Measurements from ENCODE around the gene ZXDC.

ZXDC gene

DNA sequence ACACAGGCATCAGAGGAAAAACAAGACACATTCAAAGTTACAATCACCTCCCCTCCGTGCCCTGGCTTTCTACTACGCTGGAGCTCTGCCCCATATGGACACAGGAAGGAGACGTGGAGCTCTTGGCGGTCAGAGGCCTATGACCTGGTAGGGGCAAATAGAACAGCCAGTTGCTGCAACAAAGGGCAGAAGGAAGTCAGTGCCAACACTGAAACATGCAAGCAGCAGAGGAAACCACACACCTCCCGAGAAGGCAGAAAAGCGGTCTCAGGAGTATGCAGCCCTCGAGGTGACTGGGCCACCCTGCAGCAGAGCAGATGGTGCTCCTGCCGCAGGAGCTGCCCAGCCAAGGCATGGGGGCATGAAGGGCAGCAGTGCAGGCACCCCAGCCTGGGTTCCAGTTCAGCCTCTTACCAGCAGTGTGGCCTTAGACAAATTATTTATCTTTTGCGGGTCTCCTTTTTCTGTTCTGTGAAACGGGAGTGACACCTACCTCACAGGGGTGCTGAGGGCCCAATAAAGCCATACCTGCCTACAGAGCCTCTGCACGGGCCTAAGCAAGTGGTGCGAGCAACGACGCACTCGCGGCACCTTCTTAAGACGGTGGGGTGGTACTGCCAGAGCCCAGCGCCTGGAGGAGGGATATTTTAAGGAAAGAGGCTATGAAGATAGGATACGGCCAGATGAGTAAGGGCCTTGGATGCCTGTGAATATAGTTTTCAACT is 8.6 kb downstream of the ZXDC start:
- Histone ChIP-seq H3K27me3 (ENCODE audit: insufficient read depth, poor library complexity, severe bottlenecking) (no peaks in the 10 kb centered on the region), H3K4me3 (replicated peaks; ENCODE audit: insufficient read depth, low read length) (no peak overlapping the region), H3K27ac (replicated peaks) (peak overlapping the region; percentile 52)
- TF ChIP-seq SPI1 (IDR thresholded peaks at IDR 0.05; ENCODE audit: borderline replicate concordance, low read depth), result peak; percentile 31; the same call in 1 of the 2 replicates
- no peak for TF ChIP-seq GABPA (IDR thresholded peaks at IDR 0.05; ENCODE audit: low read depth)
- TF ChIP-seq CTCF (IDR thresholded peaks at IDR 0.05; ENCODE audit: insufficient read depth, low read length), result no peak
- peak in 1 of 2 experiments; percentile 67 for DNase-seq (ENCODE audit: low read depth in 1 of 2, low spot score in 1 of 2)

DNA sequence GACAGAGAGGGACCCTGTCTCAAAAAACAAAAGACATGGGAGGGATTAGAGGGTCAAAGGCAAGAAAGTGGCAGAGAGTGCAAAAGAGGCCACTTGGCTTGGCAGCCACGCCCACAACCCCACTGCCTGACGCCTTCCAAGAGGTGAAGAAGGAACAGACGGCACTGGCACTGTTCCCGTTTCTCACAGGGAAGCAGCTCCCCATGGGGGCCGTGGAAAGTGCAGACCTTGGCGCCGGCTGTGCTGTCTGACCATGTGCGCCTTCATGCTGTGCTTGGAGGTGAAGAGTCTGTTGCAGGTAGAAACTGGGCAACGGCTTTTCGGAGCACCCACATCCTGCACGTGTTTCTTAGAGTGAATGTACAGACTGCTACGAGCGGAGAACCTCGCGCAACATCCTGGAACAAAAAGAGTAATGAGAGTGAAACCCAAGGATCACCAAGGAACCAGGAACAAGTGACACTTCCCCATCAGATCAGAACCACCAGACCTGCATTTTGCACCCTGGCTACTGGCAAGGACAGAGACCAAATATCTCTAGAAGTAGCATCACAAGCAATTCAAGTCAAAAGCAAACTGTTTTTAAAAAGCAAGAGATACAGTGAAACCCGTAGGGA is 9.7 kb downstream of the ZXDC start:
- TF ChIP-seq REST (IDR thresholded peaks at IDR 0.05; ENCODE audit: insufficient replicate concordance, low read depth) (no peak), SPI1 (IDR thresholded peaks at IDR 0.05; ENCODE audit: borderline replicate concordance, low read depth) (peak; percentile 59; the same call in 1 of the 2 replicates), CTCF (IDR thresholded peaks at IDR 0.05; ENCODE audit: insufficient read depth, low read length) (no peak), GABPA (IDR thresholded peaks at IDR 0.05; ENCODE audit: low read depth) (no peak), POLR2AphosphoS5 (IDR thresholded peaks at IDR 0.05; ENCODE audit: low read depth) (no peak)

DNA sequence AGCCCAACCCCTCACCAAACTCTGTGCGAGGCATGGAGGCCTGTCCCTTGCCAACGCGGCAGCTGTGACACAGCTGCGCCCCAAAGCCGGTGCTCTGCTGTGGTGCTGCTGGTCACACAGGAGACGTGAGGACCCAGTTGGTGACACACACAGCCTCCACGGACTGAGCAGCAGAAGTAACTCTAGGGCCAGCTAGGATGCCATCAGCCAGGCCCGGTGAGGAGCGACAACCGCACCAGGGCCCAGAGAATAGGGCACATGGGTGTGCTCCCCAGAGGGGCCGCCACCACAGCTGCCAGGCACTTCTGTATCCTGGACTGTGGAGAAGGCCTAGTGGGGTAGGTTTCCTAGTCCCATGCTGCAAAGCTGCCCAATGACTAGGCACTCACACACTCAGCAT is 10.7 kb downstream of the ZXDC start:
- Histone ChIP-seq H3K27ac (replicated peaks) (peak overlapping the region; percentile 52), H3K27me3 (ENCODE audit: insufficient read depth, poor library complexity, severe bottlenecking) (no peaks in the 10 kb centered on the region), H3K4me3 (replicated peaks; ENCODE audit: insufficient read depth, low read length) (no peak overlapping the region)
- no peak for DNase-seq (ENCODE audit: low read depth in 1 of 2, low spot score in 1 of 2)
- TF ChIP-seq GABPA (IDR thresholded peaks at IDR 0.05; ENCODE audit: low read depth), result no peak

More for the DNA sequence above, 9.7 kb downstream of the ZXDC start:
- no peak overlapping the region for H3K4me3 ChIP-seq (replicated peaks; ENCODE audit: insufficient read depth, low read length)
- H3K27ac ChIP-seq (replicated peaks), result peak overlapping the region; percentile 52
- no peaks in the 10 kb centered on the region for H3K27me3 ChIP-seq (ENCODE audit: insufficient read depth, poor library complexity, severe bottlenecking)
- DNase-seq (ENCODE audit: low read depth in 1 of 2, low spot score in 1 of 2), result peak; percentile 74 to 80

DNA sequence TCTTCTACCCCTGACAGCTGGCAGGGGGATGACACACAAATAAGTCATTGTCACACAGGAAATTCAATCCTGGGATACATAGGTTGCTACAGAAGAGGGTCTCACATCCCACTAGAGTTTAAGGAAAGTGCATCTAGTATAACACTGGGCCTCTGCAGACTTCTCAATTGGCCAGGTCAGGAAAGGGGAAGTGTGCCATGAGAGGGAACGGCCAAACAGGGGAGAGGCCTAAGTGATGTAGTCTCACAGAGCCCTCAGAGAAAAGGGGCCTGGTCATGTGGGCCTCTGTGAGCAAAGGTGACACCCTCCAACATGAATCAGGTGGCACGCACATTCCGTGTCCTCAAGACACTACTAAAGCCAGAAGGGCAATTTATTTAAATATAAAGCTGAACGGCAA is 11.2 kb downstream of the ZXDC start:
- Histone ChIP-seq H3K27me3 (ENCODE audit: insufficient read depth, poor library complexity, severe bottlenecking) (no peaks in the 10 kb centered on the region), H3K4me3 (replicated peaks; ENCODE audit: insufficient read depth, low read length) (no peak overlapping the region), H3K27ac (replicated peaks) (no peak overlapping the region)
- DNase-seq (ENCODE audit: low read depth in 1 of 2, low spot score in 1 of 2), result peak; percentile 37 to 58
- TF ChIP-seq SPI1 (IDR thresholded peaks at IDR 0.05; ENCODE audit: borderline replicate concordance, low read depth), result peak; percentile 97
- no peak for TF ChIP-seq CTCF (IDR thresholded peaks at IDR 0.05; ENCODE audit: insufficient read depth, low read length)

DNA sequence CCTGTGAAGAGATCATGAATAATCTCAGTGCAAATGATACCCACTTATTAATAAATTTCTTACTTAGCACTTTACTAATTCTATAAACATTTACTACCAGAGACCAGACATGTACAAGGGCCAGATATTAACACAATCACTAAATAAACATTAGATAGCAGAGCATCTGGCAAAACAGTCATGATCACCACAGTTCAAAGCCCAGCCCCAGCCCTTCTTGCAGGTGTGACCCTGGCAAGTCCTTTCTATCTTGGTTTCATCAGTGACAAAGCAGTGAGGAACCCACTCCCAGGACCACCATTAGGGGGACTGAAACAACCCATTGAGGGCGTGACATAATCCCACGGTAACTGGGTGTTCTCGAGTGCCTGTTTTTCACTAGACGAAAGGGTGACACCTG is 11.6 kb downstream of the ZXDC start:
- no peak for DNase-seq (ENCODE audit: low read depth in 1 of 2, low spot score in 1 of 2)

More for the DNA sequence above, 11.6 kb downstream of the ZXDC start:
- TF ChIP-seq CTCF (IDR thresholded peaks at IDR 0.05; ENCODE audit: insufficient read depth, low read length) (no peak), REST (IDR thresholded peaks at IDR 0.05; ENCODE audit: insufficient replicate concordance, low read depth) (no peak), POLR2AphosphoS5 (IDR thresholded peaks at IDR 0.05; ENCODE audit: low read depth) (no peak), GABPA (IDR thresholded peaks at IDR 0.05; ENCODE audit: low read depth) (no peak), SPI1 (IDR thresholded peaks at IDR 0.05; ENCODE audit: borderline replicate concordance, low read depth) (no peak)
- no peak overlapping the region for H3K27ac ChIP-seq (replicated peaks)
- H3K27me3 ChIP-seq (ENCODE audit: insufficient read depth, poor library complexity, severe bottlenecking), result no peaks in the 10 kb centered on the region
- H3K4me3 ChIP-seq (replicated peaks; ENCODE audit: insufficient read depth, low read length), result no peak overlapping the region
